RWPE2 (cell line): Measurements from ENCODE around the gene CASTOR1.
A peak's percentile ranks its signal among the peaks of the same experiment; 100 is the strongest.

Experiments
- ATAC-seq: fragments of 200-7000 bp; cut with Tn5 transposase; 3 replicates; pipeline ENCODE4 v1.9.1; 2021; ENCODE audit warnings: low read depth
- DNase-seq: peaks from one replicate; pipeline ENCODE4 v3.0.0-alpha.2; 2020; ENCODE audit warnings: low spot score
- H3K27ac ChIP-seq: fragments of 450-650 bp; 2 replicates; pipeline ENCODE4 v1.5.1; 2017; ENCODE audit warnings: mild to moderate bottlenecking; ENCODE audit not compliant: poor library complexity, severe bottlenecking
- H3K27me3 ChIP-seq: fragments of 250-450 bp; sonication (Bioruptor Pico); 2 replicates; pipeline ENCODE4 v1.5.1; 2021; ENCODE audit warnings: mild to moderate bottlenecking, moderate library complexity; ENCODE audit not compliant: insufficient read depth, poor library complexity, severe bottlenecking
- H3K36me3 ChIP-seq: fragments of 250-450 bp; sonication (Bioruptor Pico); 2 replicates; pipeline ENCODE4 v1.5.1; 2020; ENCODE audit warnings: low read depth, mild to moderate bottlenecking, moderate library complexity
- H3K4me1 ChIP-seq: fragments of 250-450 bp; sonication (Bioruptor Pico); 2 replicates; pipeline ENCODE4 v1.5.1; 2021; ENCODE audit warnings: mild to moderate bottlenecking, moderate library complexity; ENCODE audit not compliant: insufficient read depth, poor library complexity, severe bottlenecking
- H3K4me3 ChIP-seq: fragments of 250-450 bp; sonication (Bioruptor Pico); 2 replicates; pipeline ENCODE4 v1.5.1; 2021; ENCODE audit warnings: mild to moderate bottlenecking, moderate library complexity; ENCODE audit not compliant: severe bottlenecking
- H3K9me3 ChIP-seq: fragments of 250-450 bp; sonication (Bioruptor Pico); 2 replicates; pipeline ENCODE4 v1.5.1; 2021; ENCODE audit warnings: mild to moderate bottlenecking, moderate library complexity; ENCODE audit not compliant: severe bottlenecking
- TF ChIP-seq, protein P1 (sequence below): fragments of 450-650 bp; IDR thresholded peaks from one replicate; pipeline ENCODE4 v1.5.1; 2017; ENCODE audit warnings: mild to moderate bottlenecking, moderate library complexity; ENCODE audit not compliant: poor library complexity, severe bottlenecking

The CASTOR1 gene

DNA sequence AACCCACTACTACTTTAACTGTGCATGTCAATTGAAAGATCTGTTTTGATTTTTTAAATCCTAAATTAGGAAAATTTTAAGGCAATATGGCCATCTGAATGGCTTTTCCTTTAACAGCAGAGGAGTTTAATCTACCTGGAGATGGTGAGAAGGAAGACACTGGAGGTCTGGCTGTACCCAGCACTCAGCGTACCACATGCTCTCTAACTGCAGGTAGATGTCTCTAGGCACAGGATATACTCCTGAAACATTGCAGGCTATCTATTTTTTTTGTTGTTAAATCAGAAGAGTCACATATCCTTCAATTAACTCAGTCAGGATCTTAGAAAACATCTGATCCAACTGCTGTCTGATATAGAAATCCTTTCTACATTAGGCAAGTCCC, 17.3 kb upstream of the CASTOR1 start:
- peaks cover 7% of the 10 kb centered on the region for H3K36me3 ChIP-seq
- TF ChIP-seq, protein P1, sequence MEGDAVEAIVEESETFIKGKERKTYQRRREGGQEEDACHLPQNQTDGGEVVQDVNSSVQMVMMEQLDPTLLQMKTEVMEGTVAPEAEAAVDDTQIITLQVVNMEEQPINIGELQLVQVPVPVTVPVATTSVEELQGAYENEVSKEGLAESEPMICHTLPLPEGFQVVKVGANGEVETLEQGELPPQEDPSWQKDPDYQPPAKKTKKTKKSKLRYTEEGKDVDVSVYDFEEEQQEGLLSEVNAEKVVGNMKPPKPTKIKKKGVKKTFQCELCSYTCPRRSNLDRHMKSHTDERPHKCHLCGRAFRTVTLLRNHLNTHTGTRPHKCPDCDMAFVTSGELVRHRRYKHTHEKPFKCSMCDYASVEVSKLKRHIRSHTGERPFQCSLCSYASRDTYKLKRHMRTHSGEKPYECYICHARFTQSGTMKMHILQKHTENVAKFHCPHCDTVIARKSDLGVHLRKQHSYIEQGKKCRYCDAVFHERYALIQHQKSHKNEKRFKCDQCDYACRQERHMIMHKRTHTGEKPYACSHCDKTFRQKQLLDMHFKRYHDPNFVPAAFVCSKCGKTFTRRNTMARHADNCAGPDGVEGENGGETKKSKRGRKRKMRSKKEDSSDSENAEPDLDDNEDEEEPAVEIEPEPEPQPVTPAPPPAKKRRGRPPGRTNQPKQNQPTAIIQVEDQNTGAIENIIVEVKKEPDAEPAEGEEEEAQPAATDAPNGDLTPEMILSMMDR: no peak

GRCh38 chr22:30305906-30306626, 16.8 kb upstream of the CASTOR1 start:
- Histone ChIP-seq H3K4me1 (peaks cover 50% of the 10 kb centered on the region), H3K27ac (peak overlapping the region; percentile 85), H3K36me3 (peaks cover 11% of the 10 kb centered on the region), H3K4me3 (no peak overlapping the region), H3K27me3 (no peaks in the 10 kb centered on the region), H3K9me3 (no peaks in the 10 kb centered on the region)
- TF ChIP-seq, protein P1: no peak
- DNase-seq: no peak
- no peak for ATAC-seq

More for the DNA sequence above, 17.3 kb upstream of the CASTOR1 start:
- no peaks in the 10 kb centered on the region for H3K27me3 ChIP-seq
- H3K4me3 ChIP-seq: no peak overlapping the region
- ATAC-seq (no peak), DNase-seq (no peak)
- peak overlapping the region; percentile 85 for H3K27ac ChIP-seq
- peaks cover 52% of the 10 kb centered on the region for H3K4me1 ChIP-seq
- H3K9me3 ChIP-seq: no peaks in the 10 kb centered on the region

DNA sequence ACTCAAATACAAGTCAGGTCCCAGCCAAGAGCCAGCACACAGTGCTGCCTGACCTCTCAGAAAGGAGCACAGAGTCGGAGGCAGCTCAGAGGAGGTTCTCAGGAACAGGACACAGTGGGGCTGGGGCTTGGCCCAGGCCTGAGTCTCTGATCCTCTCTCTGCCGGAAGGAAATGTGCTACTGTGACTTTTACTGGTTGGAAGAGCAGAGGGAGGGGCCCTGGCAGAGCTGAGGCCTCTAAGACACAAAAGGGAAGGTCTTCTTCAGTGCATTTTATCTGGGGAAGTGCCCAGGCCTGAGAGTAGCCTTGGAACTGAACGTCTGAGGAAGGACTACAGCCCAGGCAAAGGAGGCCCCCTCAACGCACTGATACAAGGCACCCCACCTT, 16.2 kb upstream of the CASTOR1 start:
- no peaks in the 10 kb centered on the region for H3K27me3 ChIP-seq
- peak overlapping the region; percentile 85 for H3K27ac ChIP-seq
- DNase-seq (no peak), ATAC-seq (peak; percentile 24; the same call in 1 of the 3 replicates)
- peaks cover 50% of the 10 kb centered on the region for H3K4me1 ChIP-seq
- TF ChIP-seq, protein P1: no peak
- peaks cover 12% of the 10 kb centered on the region for H3K36me3 ChIP-seq
- no peaks in the 10 kb centered on the region for H3K9me3 ChIP-seq
- H3K4me3 ChIP-seq: no peak overlapping the region

GRCh38 chr22:30304495-30305244, 15.4 kb upstream of the CASTOR1 start:
- DNase-seq: no peak
- TF ChIP-seq, protein P1: no peak
- ATAC-seq: peak; percentile 40
- Histone ChIP-seq H3K4me1 (peaks cover 50% of the 10 kb centered on the region), H3K9me3 (no peaks in the 10 kb centered on the region), H3K4me3 (no peak overlapping the region), H3K36me3 (peaks cover 17% of the 10 kb centered on the region), H3K27ac (peak overlapping the region; percentile 85), H3K27me3 (no peaks in the 10 kb centered on the region)

DNA sequence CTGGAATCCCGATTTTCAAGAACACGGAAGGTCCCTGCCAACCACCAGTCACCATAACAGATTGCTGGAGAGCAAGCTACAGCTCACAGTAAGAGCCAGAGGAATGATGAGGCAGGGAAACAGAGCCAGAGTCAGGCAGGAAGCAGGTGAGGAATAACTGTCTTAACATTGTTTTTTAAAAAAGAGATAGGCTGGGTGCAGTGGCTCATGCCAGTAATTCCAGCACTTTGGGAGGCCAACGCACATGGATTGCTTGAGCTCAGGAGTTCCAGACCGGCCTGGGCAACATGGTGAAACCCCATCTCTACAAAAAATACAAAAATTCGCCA, 13.5 kb upstream of the CASTOR1 start:
- no peak overlapping the region for H3K4me3 ChIP-seq
- no peaks in the 10 kb centered on the region for H3K9me3 ChIP-seq
- H3K27ac ChIP-seq: peak overlapping the region; percentile 85
- peaks cover 28% of the 10 kb centered on the region for H3K36me3 ChIP-seq
- no peak for DNase-seq
- H3K4me1 ChIP-seq: peaks cover 50% of the 10 kb centered on the region
- TF ChIP-seq, protein P1: no peak
- no peaks in the 10 kb centered on the region for H3K27me3 ChIP-seq
- ATAC-seq: no peak
